PC-9 (cell line): ENCODE measurements around the gene EIF4E1B. TPM values are rescaled to one million over a fixed set of nuclear protein-coding genes. Genes with fewer than 3 reads are reported as not detected.

Experiments
- BruUV-seq: library from RNA; stranded (reverse); fragments of 400-500 nt; replicated peaks from 2 replicates; lab custom pipeline; 2021; lab: Mats Ljungman, UMichigan
- CTCF ChIA-PET: fragments of 300-600 bp; sonication (Branson Sonifier 250); formaldehyde crosslinking; loops from one replicate; lab custom pipeline; 2022; ENCODE audit warnings: antibody characterized with exemption; lab: Charles Lee
- POLR2A ChIA-PET: fragments of 300-600 bp; sonication (Branson Sonifier 250); formaldehyde crosslinking; loops from one replicate; lab custom pipeline; 2022; ENCODE audit warnings: antibody characterized with exemption; ENCODE audit not compliant: unreplicated experiment; lab: Charles Lee
- DNase-seq, 2 experiments: peaks; one replicate each; pipeline versions ENCODE4 v3.0.0 to v3.0.0-alpha.2; 2015 to 2022; ENCODE audit warnings: mixed read lengths in 1 of 2
- H2AFZ ChIP-seq: fragments of 200-600 bp; sonication (generic); 2 replicates; pipeline ENCODE4 v1.8.1; 2017; ENCODE audit warnings: antibody characterized with exemption
- H3F3A ChIP-seq: fragments of 200-600 bp; sonication (generic); 2 replicates; pipeline ENCODE4 v1.8.1; 2017; ENCODE audit warnings: antibody characterized with exemption, mild to moderate bottlenecking, low read depth; ENCODE audit not compliant: insufficient read depth
- H3K27ac ChIP-seq: fragments of 200-600 bp; sonication (generic); 2 replicates; pipeline ENCODE4 v1.6.1; 2016; ENCODE audit warnings: mixed run types
- H3K27me3 ChIP-seq: fragments of 200-600 bp; sonication (generic); 2 replicates; pipeline ENCODE4 v1.6.1; 2016; ENCODE audit warnings: low read depth, mixed run types; ENCODE audit not compliant: insufficient read depth
- H3K36me3 ChIP-seq: fragments of 200-600 bp; sonication (generic); 2 replicates; pipeline ENCODE4 v1.6.1; 2016; ENCODE audit warnings: low read depth, mixed run types
- H3K4me1 ChIP-seq: fragments of 200-600 bp; sonication (generic); replicated peaks from 2 replicates; pipeline ENCODE4 v1.6.1; 2016; ENCODE audit warnings: mixed run types; ENCODE audit not compliant: insufficient read depth
- H3K4me2 ChIP-seq: fragments of 200-600 bp; sonication (generic); 2 replicates; pipeline ENCODE4 v1.6.1; 2017; ENCODE audit warnings: mixed run types
- H3K4me3 ChIP-seq: fragments of 200-600 bp; sonication (generic); 2 replicates; pipeline ENCODE4 v1.6.1; 2016; ENCODE audit warnings: mixed run types
- H3K79me2 ChIP-seq: fragments of 200-600 bp; sonication (generic); 2 replicates; pipeline ENCODE4 v1.6.1; 2017; ENCODE audit warnings: low read depth, mixed run types
- H3K9me2 ChIP-seq: fragments of 200-600 bp; sonication (generic); 2 replicates; pipeline ENCODE4 v1.8.1; 2017; ENCODE audit warnings: mild to moderate bottlenecking; ENCODE audit not compliant: insufficient read depth
- H3K9me3 ChIP-seq: fragments of 200-600 bp; sonication (generic); 2 replicates; pipeline ENCODE4 v1.8.1; 2016; ENCODE audit warnings: low read depth; ENCODE audit not compliant: insufficient read depth
- H4K20me1 ChIP-seq: fragments of 200-600 bp; sonication (generic); 2 replicates; pipeline ENCODE4 v1.8.1; 2017; ENCODE audit not compliant: insufficient read depth
- CTCF ChIP-seq: fragments of 200-600 bp; sonication (generic); conservative IDR thresholded peaks from 2 replicates; pipeline ENCODE4 v1.6.1; 2017; ENCODE audit warnings: mixed run types, antibody characterized with exemption, mild to moderate bottlenecking, moderate library complexity
- EZH2 ChIP-seq: fragments of 200-600 bp; sonication (generic); IDR thresholded peaks from 2 replicates; pipeline ENCODE4 v1.8.0; 2017; ENCODE audit warnings: antibody characterized with exemption, low read depth
- intact Hi-C: fragments of 100-400 bp; cut with micrococcal nuclease; formaldehyde crosslinking; loops from one replicate; pipeline ENCODE4 v1.10.0; 2022; ENCODE audit not compliant: unreplicated experiment
- total RNA-seq: library from RNA; stranded (reverse); gene quantifications from 2 replicates; pipeline ENCODE4 v1.2.3, GENCODE V29; 2021

Gene EIF4E1B
- total RNA-seq, 1 experiment from 2014 or later: not detected

DNA sequence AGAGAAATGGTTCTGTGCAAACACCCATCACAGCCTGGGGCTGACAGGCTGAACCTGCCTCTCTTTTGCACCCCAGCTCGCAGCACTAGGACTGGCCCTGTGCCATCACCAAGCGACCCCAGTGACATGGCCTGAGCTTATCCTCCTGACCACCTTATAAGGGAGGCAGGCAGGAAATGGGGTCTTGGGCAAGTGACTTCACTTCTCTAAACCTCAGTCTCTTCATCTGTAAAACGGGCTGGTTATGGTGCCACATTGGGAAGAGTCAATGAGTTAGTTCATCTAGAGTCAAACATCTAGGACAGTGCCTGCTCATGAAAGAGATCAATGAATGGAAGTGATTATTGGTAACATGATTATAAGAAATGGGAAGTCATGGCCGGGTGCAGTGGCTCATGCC, 6.3 kb upstream of the EIF4E1B start:
- CTCF ChIA-PET: no interaction called here

GRCh38 chr5:176624938-176625337, 5.5 kb upstream of the EIF4E1B start:
- no peaks in the 10 kb centered on the region for H3K9me2 ChIP-seq
- no peaks in the 10 kb centered on the region for H4K20me1 ChIP-seq
- ChIA-PET CTCF (no interaction called here), POLR2A (no interaction called here)
- H3K4me1 ChIP-seq: no peaks in the 10 kb centered on the region
- no peaks in the 10 kb centered on the region for H3K79me2 ChIP-seq
- no peaks in the 10 kb centered on the region for H3K36me3 ChIP-seq
- no TSS peak for BruUV-seq
- 0 out of 2 replicates have a peak, but pooled peaks cover 3% of the 10 kb centered on the region for H3F3A ChIP-seq
- H3K9me3 ChIP-seq: no peaks in the 10 kb centered on the region
- TF ChIP-seq EZH2: no peak
- no peak for TF ChIP-seq CTCF
- H2AFZ ChIP-seq: no peak overlapping the region
- peaks cover 19% of the 10 kb centered on the region; the same call in 1 of the 2 replicates for H3K27me3 ChIP-seq
- H3K27ac ChIP-seq: no peak overlapping the region
- DNase-seq: no peak
- H3K4me3 ChIP-seq: no peak overlapping the region
- intact Hi-C loops: no loop called here
- no peak overlapping the region for H3K4me2 ChIP-seq

More for the DNA sequence above, 6.3 kb upstream of the EIF4E1B start:
- no peaks in the 10 kb centered on the region for H3K9me3 ChIP-seq
- intact Hi-C loops: no loop called here
- no peaks in the 10 kb centered on the region for H3K9me2 ChIP-seq
- H3K4me1 ChIP-seq: no peaks in the 10 kb centered on the region
- POLR2A ChIA-PET: no interaction called here
- TF ChIP-seq CTCF (no peak), EZH2 (no peak)
- BruUV-seq: no TSS peak
- H4K20me1 ChIP-seq: no peaks in the 10 kb centered on the region
- no peaks in the 10 kb centered on the region for H3K79me2 ChIP-seq
- H3K27me3 ChIP-seq: peaks cover 16% of the 10 kb centered on the region; the same call in 1 of the 2 replicates
- no peak overlapping the region for H3K4me3 ChIP-seq
- DNase-seq: no peak
- H2AFZ ChIP-seq: no peak overlapping the region
- H3K27ac ChIP-seq: no peak overlapping the region
- 0 out of 2 replicates have a peak, but pooled peaks cover 3% of the 10 kb centered on the region for H3F3A ChIP-seq
- no peaks in the 10 kb centered on the region for H3K36me3 ChIP-seq
- no peak overlapping the region for H3K4me2 ChIP-seq

GRCh38 chr5:176625512-176625911, 5.0 kb upstream of the EIF4E1B start:
- POLR2A ChIA-PET: no interaction called here
- H3K27me3 ChIP-seq: peaks cover 22% of the 10 kb centered on the region
- H4K20me1 ChIP-seq: no peaks in the 10 kb centered on the region
- 0 out of 2 replicates have a peak, but pooled peaks cover 3% of the 10 kb centered on the region for H3F3A ChIP-seq
- H3K79me2 ChIP-seq: no peaks in the 10 kb centered on the region
- BruUV-seq: no TSS peak
- no peak overlapping the region for H3K4me3 ChIP-seq
- CTCF ChIA-PET: no interaction called here
- no peak overlapping the region for H3K4me2 ChIP-seq
- H3K9me3 ChIP-seq: no peaks in the 10 kb centered on the region
- no peak overlapping the region for H3K27ac ChIP-seq
- TF ChIP-seq EZH2 (no peak), CTCF (no peak)
- intact Hi-C loops: no loop called here
- H2AFZ ChIP-seq: no peak overlapping the region
- no peaks in the 10 kb centered on the region for H3K4me1 ChIP-seq
- no peak for DNase-seq
- H3K36me3 ChIP-seq: no peaks in the 10 kb centered on the region
- H3K9me2 ChIP-seq: no peaks in the 10 kb centered on the region
